Activated gamma-delta T cell treated with Interleukin-2 at 50 U/mL for 16 hours (primary cell): Measurements from ENCODE around the gene PRKAG2.
A peak's percentile ranks its signal among the peaks of the same experiment; 100 is the strongest.

ENCODE experiments used
- DNase-seq: peaks from one replicate; pipeline ENCODE4 v3.0.0-alpha.2; 2020

PRKAG2 gene

GRCh38 chr7:151630851-151631569, 245.9 kb downstream of the PRKAG2 start:
- no peak for DNase-seq

GRCh38 chr7:151630358-151630757, 246.6 kb downstream of the PRKAG2 start:
- no peak for DNase-seq

GRCh38 chr7:151629713-151630272, 247.1 kb downstream of the PRKAG2 start:
- no peak for DNase-seq

GRCh38 chr7:151628846-151629604, 247.9 kb downstream of the PRKAG2 start:
- DNase-seq = no peak

GRCh38 chr7:151626422-151627115, 250.3 kb downstream of the PRKAG2 start:
- peak; percentile 18 for DNase-seq

- DNase-seq = no peak
These were observed 251.3 kb downstream of the PRKAG2 start for GRCh38 chr7:151625606-151626005.

GRCh38 chr7:151624246-151624928, 252.5 kb downstream of the PRKAG2 start:
- DNase-seq = no peak

- no peak for DNase-seq
These were observed 253.1 kb downstream of the PRKAG2 start for GRCh38 chr7:151623766-151624165.

- no peak for DNase-seq
These were observed 255.0 kb downstream of the PRKAG2 start for GRCh38 chr7:151621961-151622360.

- DNase-seq = no peak
These were observed 260.3 kb downstream of the PRKAG2 start for GRCh38 chr7:151616443-151617213.

GRCh38 chr7:151615784-151616183, 261.1 kb downstream of the PRKAG2 start:
- DNase-seq = no peak

- DNase-seq = no peak
These were observed 261.9 kb downstream of the PRKAG2 start for GRCh38 chr7:151615058-151615457.

- no peak for DNase-seq
These were observed 262.9 kb downstream of the PRKAG2 start for GRCh38 chr7:151614019-151614418.

GRCh38 chr7:151611878-151612277, 265.0 kb downstream of the PRKAG2 start:
- no peak for DNase-seq

- no peak for DNase-seq
These were observed 265.9 kb downstream of the PRKAG2 start for GRCh38 chr7:151611041-151611440.

GRCh38 chr7:151608031-151608551, 268.8 kb downstream of the PRKAG2 start:
- DNase-seq = no peak

- no peak for DNase-seq
These were observed 269.4 kb downstream of the PRKAG2 start for GRCh38 chr7:151607464-151607867.

GRCh38 chr7:151603951-151604350, 273.0 kb downstream of the PRKAG2 start:
- no peak for DNase-seq

- no peak for DNase-seq
These were observed 275.2 kb downstream of the PRKAG2 start for GRCh38 chr7:151601521-151602305.

GRCh38 chr7:151600331-151600730, 276.6 kb downstream of the PRKAG2 start:
- DNase-seq = no peak
